DMS53 (cell line): ENCODE results near the gene MKNK1.

Experiments
- DNase-seq: peaks from one replicate; lab custom pipeline; 2025; lab: John Stamatoyannopoulos, UW

The MKNK1 gene

GRCh38 chr1:46595127-46595526 lies 8.9 kb downstream of the MKNK1 start:
- DNase-seq: no peak

- no peak for DNase-seq
These were observed 10.0 kb downstream of the MKNK1 start for GRCh38 chr1:46594063-46594462.

GRCh38 chr1:46592823-46593222 lies 11.2 kb downstream of the MKNK1 start:
- DNase-seq: no peak

- DNase-seq: no peak
These were observed 14.5 kb downstream of the MKNK1 start for GRCh38 chr1:46589529-46589928.

- DNase-seq: no peak
These were observed 17.0 kb downstream of the MKNK1 start for GRCh38 chr1:46587069-46587468.

- no peak for DNase-seq
These were observed 18.6 kb downstream of the MKNK1 start for GRCh38 chr1:46585312-46585938.

GRCh38 chr1:46583494-46583893 lies 20.6 kb downstream of the MKNK1 start:
- DNase-seq: no peak

GRCh38 chr1:46582972-46583371 lies 21.1 kb downstream of the MKNK1 start:
- no peak for DNase-seq

GRCh38 chr1:46581681-46582455 lies 22.2 kb downstream of the MKNK1 start:
- DNase-seq: no peak

- DNase-seq: peak; percentile 27
These were observed 23.7 kb downstream of the MKNK1 start for GRCh38 chr1:46580140-46580903.

GRCh38 chr1:46577671-46578070 lies 26.4 kb downstream of the MKNK1 start:
- no peak for DNase-seq

GRCh38 chr1:46576596-46576995 lies 27.5 kb downstream of the MKNK1 start:
- no peak for DNase-seq

GRCh38 chr1:46575778-46576177 lies 28.3 kb downstream of the MKNK1 start:
- DNase-seq: no peak

GRCh38 chr1:46575300-46575699 lies 28.8 kb downstream of the MKNK1 start:
- no peak for DNase-seq

- no peak for DNase-seq
These were observed 32.3 kb downstream of the MKNK1 start for GRCh38 chr1:46571691-46572225.

GRCh38 chr1:46569884-46570725 lies 34.0 kb downstream of the MKNK1 start:
- no peak for DNase-seq

- DNase-seq: no peak
These were observed 35.0 kb downstream of the MKNK1 start for GRCh38 chr1:46569116-46569515.

GRCh38 chr1:46568461-46568891 lies 35.6 kb downstream of the MKNK1 start:
- DNase-seq: no peak

GRCh38 chr1:46563341-46563740 lies 40.7 kb downstream of the MKNK1 start:
- DNase-seq: no peak

GRCh38 chr1:46562498-46562897 lies 41.6 kb downstream of the MKNK1 start:
- no peak for DNase-seq

- DNase-seq: no peak
These were observed 45.1 kb downstream of the MKNK1 start for GRCh38 chr1:46558966-46559365.
